Naive thymus-derived CD8-positive, alpha-beta T cell (primary cell): Measurements from ENCODE around the gene BRD7. TPM values are rescaled to one million over a fixed set of nuclear protein-coding genes. Genes with fewer than 3 reads are reported as not detected.

Experiments
- ATAC-seq, 2 donors: fragments of 150-1000 bp; cut with Tn5 transposase in 1 of 2; sonication (Bioruptor Pico), chemical (Tn5 transposase) in 1 of 2; 1 replicate in 1 of 2; 2 replicates in 1 of 2; pipeline ENCODE4 v1.10.0; 2021; ENCODE audit warnings: mild to moderate bottlenecking in 2 of 2, moderate library complexity in 2 of 2
- POLR2A ChIA-PET: fragments of 350-600 bp; sonication (Branson Sonifier 250); formaldehyde crosslinking; loops from one replicate; lab custom pipeline; 2021; ENCODE audit warnings: antibody characterized with exemption; lab: Charles Lee
- DNase-seq, 10 donors: peaks; one replicate each; pipeline versions ENCODE4 v3.0.0 to v3.0.0-alpha.2; 2020 to 2022
- H3K27ac Mint-ChIP-seq, 10 donors: one replicate each; pipeline ENCODE4 v1.8.0; 2020 to 2022; ENCODE audit warnings: mild to moderate bottlenecking in 10 of 10, mixed read lengths in 10 of 10, moderate library complexity in 4 of 10, inconsistent platforms in 1 of 10
- H3K27me3 Mint-ChIP-seq, 5 donors: one replicate each; pipeline ENCODE4 v1.8.0; 2021 to 2022; ENCODE audit warnings: mixed read lengths in 5 of 5
- H3K36me3 Mint-ChIP-seq, 3 donors: one replicate each; pipeline ENCODE4 v1.8.0; 2020 to 2022; ENCODE audit warnings: mixed read lengths in 3 of 3, mild to moderate bottlenecking in 2 of 3, inconsistent platforms in 1 of 3
- H3K4me1 Mint-ChIP-seq, 4 donors: one replicate each; pipeline ENCODE4 v1.8.0; 2021 to 2022; ENCODE audit warnings: mixed read lengths in 4 of 4
- H3K4me3 Mint-ChIP-seq, 10 donors: one replicate each; pipeline ENCODE4 v1.8.0; 2020 to 2022; ENCODE audit warnings: mild to moderate bottlenecking in 10 of 10, mixed read lengths in 10 of 10, moderate library complexity in 6 of 10, inconsistent platforms in 1 of 10
- H3K9me3 Mint-ChIP-seq, 9 donors: one replicate each; pipeline ENCODE4 v1.8.0; 2020 to 2022; ENCODE audit warnings: mixed read lengths in 9 of 9, mild to moderate bottlenecking in 3 of 9, inconsistent platforms in 1 of 9, moderate library complexity in 1 of 9
- polyA plus RNA-seq, 3 donors: library from polyadenylated mRNA; unstranded; fragments of 300-500 nt; fragmentation: Illumina TruSeq; gene quantifications; one replicate each; pipeline ENCODE4 v1.2.3, GENCODE V29; 2021
- total RNA-seq, 8 experiments: library from RNA in 2 of 8; stranded (reverse) in 2 of 8; gene quantifications; one replicate each; pipeline ENCODE4 v1.2.3 and lab custom pipeline; 2021 to 2026

BRD7 gene
- total and polyA plus RNA-seq, 5 experiments from 2014 or later = 42.5 to 82.8 (median 62.6) TPM

- ATAC-seq (no peak), DNase-seq (peak in 1 of 10 donors; percentile 47)
- POLR2A ChIA-PET = interaction anchor here (0.7 to 1.9 kb wide), 2 partner anchors 12 to 345 kb away, joined by 3 to 6 read pairs; no protein-coding TSS in a partner anchor
- Mint-ChIP-seq H3K4me3 (no peak overlapping the region), H3K36me3 (peaks cover 0 to 72% (median 7%) of the 10 kb centered on the region in 3 donors), H3K27ac (peak overlapping the region in 8 of 10 donors; percentile 13 to 82 (median 64)), H3K4me1 (peaks cover 3 to 12% (median 9%) of the 10 kb centered on the region in 4 donors), H3K9me3 (no peaks in the 10 kb centered on the region), H3K27me3 (no peaks in the 10 kb centered on the region)
Measured at GRCh38 chr16:50296807-50297206, 72.0 kb downstream of the BRD7 start.

DNA sequence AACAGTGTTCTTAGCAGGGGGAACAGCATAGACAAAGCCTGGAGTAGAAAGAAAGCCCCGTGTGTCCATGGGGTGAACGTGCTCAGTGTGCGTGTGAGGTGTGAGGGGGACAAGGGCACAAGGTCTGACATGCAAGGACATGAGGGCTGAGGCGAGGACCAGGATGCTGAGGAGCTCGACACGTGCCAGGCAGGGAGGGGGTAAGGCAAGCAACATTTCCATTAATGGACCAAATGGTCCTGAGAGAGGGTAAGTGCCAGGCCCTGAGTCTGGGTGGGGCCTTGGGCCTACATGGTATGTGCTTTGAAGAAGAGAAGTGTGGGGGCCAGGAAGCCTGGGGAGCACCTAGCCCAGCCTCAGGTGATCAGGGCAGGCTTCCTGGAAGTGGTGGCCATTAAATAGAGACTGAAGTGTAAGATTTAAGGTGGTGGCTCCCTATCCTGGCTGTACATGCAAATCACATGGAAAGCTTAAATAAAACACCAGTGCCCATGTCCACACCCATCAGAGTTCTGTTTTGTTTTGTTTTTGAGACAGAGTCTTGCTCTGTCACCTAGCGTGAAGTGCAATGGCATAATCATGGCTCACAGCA is 73.2 kb downstream of the BRD7 start:
- ATAC-seq = no peak
- Mint-ChIP-seq H3K27ac (peak overlapping the region in 9 of 10 donors; percentile 5 to 92 (median 47)), H3K36me3 (peaks cover 0 to 69% (median 7%) of the 10 kb centered on the region in 3 donors), H3K9me3 (no peaks in the 10 kb centered on the region), H3K4me1 (peaks cover 6 to 18% (median 9%) of the 10 kb centered on the region in 4 donors), H3K27me3 (no peaks in the 10 kb centered on the region), H3K4me3 (no peak overlapping the region)
- DNase-seq = peak in 1 of 10 donors; percentile 31
- POLR2A ChIA-PET = interaction anchor here (1.2 kb wide), 1 partner anchor 13 kb away, joined by 3 read pairs; no protein-coding TSS in a partner anchor

- H3K27me3 Mint-ChIP-seq = no peaks in the 10 kb centered on the region
Measured at GRCh38 chr16:50294955-50295354, 73.8 kb downstream of the BRD7 start.

DNA sequence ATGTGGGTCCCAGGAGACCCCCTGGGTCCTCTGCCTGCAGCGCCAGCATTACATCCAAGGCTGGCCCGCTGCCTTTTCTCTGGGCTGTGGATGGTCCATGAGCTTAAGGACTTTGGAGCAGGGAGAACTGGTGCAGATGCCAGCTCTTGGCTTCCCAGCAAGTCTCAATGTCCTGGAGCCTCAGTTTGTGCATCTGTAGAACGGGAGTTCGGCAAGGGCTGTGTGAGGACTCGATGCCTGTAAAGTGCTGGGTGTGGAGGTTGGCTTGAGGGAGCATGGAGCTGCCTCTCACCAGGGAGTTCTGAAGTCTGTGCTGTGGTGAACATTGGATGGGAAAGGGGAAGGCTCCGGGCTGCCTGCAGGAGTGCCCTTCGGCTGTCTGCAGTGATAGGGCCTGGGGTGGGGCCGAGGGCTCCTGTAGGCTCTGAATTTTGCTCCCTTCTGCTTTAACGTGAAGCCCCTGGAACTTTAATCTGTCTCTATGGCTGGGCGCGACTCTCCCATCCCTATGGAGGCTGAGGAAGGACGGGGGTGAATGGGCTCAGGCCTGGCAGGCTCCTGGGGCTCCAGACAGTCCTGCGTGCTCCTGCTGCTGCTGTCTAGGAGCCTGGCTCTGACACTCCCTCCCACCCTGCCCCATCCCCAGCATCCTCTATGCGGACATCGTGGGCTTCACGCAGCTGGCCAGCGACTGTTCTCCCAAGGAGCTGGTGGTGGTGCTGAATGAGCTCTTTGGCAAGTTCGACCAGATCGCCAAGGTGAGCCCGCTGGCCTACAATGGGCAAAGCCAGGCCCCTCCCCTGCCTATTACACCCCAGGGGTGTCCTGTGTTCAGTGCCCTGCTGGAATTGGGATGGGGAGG is 74.6 kb downstream of the BRD7 start:
- H3K27me3 Mint-ChIP-seq = no peaks in the 10 kb centered on the region
- ATAC-seq (no peak), DNase-seq (peak in 1 of 10 donors; percentile 47)
- no peaks in the 10 kb centered on the region for H3K9me3 Mint-ChIP-seq
- peaks cover 0 to 80% (median 7%) of the 10 kb centered on the region in 3 donors for H3K36me3 Mint-ChIP-seq
- no peak overlapping the region for H3K4me3 Mint-ChIP-seq
- H3K27ac Mint-ChIP-seq = peak overlapping the region in 7 of 10 donors; percentile 32 to 90 (median 72)
- H3K4me1 Mint-ChIP-seq = peaks cover 7 to 26% (median 11%) of the 10 kb centered on the region in 4 donors
- POLR2A ChIA-PET = interaction anchor here (1.2 to 1.7 kb wide), 2 partner anchors 15 to 20 kb away, joined by 3 to 4 read pairs; no protein-coding TSS in a partner anchor

More at GRCh38 chr16:50294955-50295354, 73.8 kb downstream of the BRD7 start:
- Mint-ChIP-seq H3K4me1 (peaks cover 6 to 22% (median 10%) of the 10 kb centered on the region in 4 donors), H3K4me3 (no peak overlapping the region), H3K9me3 (no peaks in the 10 kb centered on the region), H3K36me3 (peaks cover 0 to 72% (median 7%) of the 10 kb centered on the region in 3 donors), H3K27ac (peak overlapping the region in 3 of 10 donors; percentile 20 to 47 (median 41))
- POLR2A ChIA-PET = interaction anchor here (1.2 to 1.7 kb wide), 2 partner anchors 14 to 21 kb away, joined by 3 to 4 read pairs; no protein-coding TSS in a partner anchor
- ATAC-seq (no peak), DNase-seq (peak in 1 of 10 donors; percentile 35)

- ATAC-seq = no peak
- H3K4me1 Mint-ChIP-seq = peaks cover 15 to 34% (median 18%) of the 10 kb centered on the region in 4 donors
- no peak for DNase-seq
- POLR2A ChIA-PET = interaction anchor here (1.0 to 1.7 kb wide), 2 partner anchors 12 to 19 kb away, joined by 3 to 4 read pairs; no protein-coding TSS in a partner anchor
- H3K9me3 Mint-ChIP-seq = no peaks in the 10 kb centered on the region
- H3K27me3 Mint-ChIP-seq = no peaks in the 10 kb centered on the region
- H3K27ac Mint-ChIP-seq = peak overlapping the region in 3 of 10 donors; percentile 72 to 80 (median 78)
- H3K4me3 Mint-ChIP-seq = no peak overlapping the region
- peaks cover 0 to 86% (median 7%) of the 10 kb centered on the region in 3 donors for H3K36me3 Mint-ChIP-seq
Measured at GRCh38 chr16:50293041-50293783, 75.6 kb downstream of the BRD7 start.

- no peak for DNase-seq
- no peak for ATAC-seq
- Mint-ChIP-seq H3K27ac (peak overlapping the region in 4 of 10 donors; percentile 7 to 79 (median 62)), H3K4me1 (peaks cover 18 to 36% (median 20%) of the 10 kb centered on the region in 4 donors), H3K36me3 (peaks cover 0 to 87% (median 10%) of the 10 kb centered on the region in 3 donors), H3K9me3 (no peaks in the 10 kb centered on the region), H3K27me3 (no peaks in the 10 kb centered on the region), H3K4me3 (no peak overlapping the region)
- POLR2A ChIA-PET = interaction anchor here (1.0 to 1.1 kb wide), 2 partner anchors 11 to 18 kb away, joined by 3 to 4 read pairs; no protein-coding TSS in a partner anchor
Measured at GRCh38 chr16:50292566-50292948, 76.2 kb downstream of the BRD7 start.

GRCh38 chr16:50291719-50292565 is 76.8 kb downstream of the BRD7 start:
- POLR2A ChIA-PET = interaction anchor here (1.1 kb wide), 1 partner anchor 17 kb away, joined by 4 read pairs; no protein-coding TSS in a partner anchor
- DNase-seq (no peak), ATAC-seq (no peak)
- Mint-ChIP-seq H3K4me3 (no peak overlapping the region), H3K4me1 (peaks cover 18 to 41% (median 21%) of the 10 kb centered on the region in 4 donors), H3K36me3 (peaks cover 0 to 84% (median 10%) of the 10 kb centered on the region in 3 donors), H3K27me3 (no peaks in the 10 kb centered on the region), H3K27ac (peak overlapping the region in 9 of 10 donors; percentile 18 to 84 (median 59)), H3K9me3 (no peaks in the 10 kb centered on the region)

GRCh38 chr16:50290856-50291255 is 77.9 kb downstream of the BRD7 start:
- H3K9me3 Mint-ChIP-seq = no peaks in the 10 kb centered on the region
- POLR2A ChIA-PET = interaction anchor here (0.9 to 14.9 kb wide), 3 partner anchors 8 to 22 kb away, joined by 3 to 238 read pairs (median 3); partner anchors contain the start of gene ADCY7
- H3K4me3 Mint-ChIP-seq = no peak overlapping the region
- H3K27me3 Mint-ChIP-seq = no peaks in the 10 kb centered on the region
- H3K27ac Mint-ChIP-seq = peak overlapping the region in 3 of 10 donors; percentile 13 to 76 (median 48)
- peaks cover 22 to 49% (median 28%) of the 10 kb centered on the region in 4 donors for H3K4me1 Mint-ChIP-seq
- peaks cover 0 to 83% (median 18%) of the 10 kb centered on the region in 3 donors for H3K36me3 Mint-ChIP-seq
- DNase-seq (no peak), ATAC-seq (no peak)

- no peak for ATAC-seq
Measured at GRCh38 chr16:50289950-50290764, 78.6 kb downstream of the BRD7 start.

DNA sequence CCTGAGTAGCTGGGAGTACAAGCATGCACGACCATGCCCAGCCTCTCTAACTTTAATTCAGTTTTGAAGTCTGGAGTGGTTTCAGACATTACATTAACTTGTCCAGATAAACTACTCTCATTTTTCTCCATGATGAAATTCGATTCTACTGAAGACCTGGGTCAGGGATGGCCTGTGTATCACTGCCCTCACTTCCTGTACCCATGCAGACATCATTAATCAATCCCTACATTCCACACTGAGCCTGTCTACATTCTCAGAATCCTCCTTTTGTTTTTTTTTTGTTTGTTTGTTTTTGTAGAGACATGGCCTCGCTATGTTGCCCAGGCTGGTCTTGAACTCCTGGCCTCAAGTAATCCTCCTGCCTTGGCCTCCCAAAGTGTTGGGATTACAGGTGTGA is 79.9 kb downstream of the BRD7 start:
- DNase-seq (no peak), ATAC-seq (no peak)
- H3K27ac Mint-ChIP-seq = peak overlapping the region in 7 of 10 donors; percentile 51 to 85 (median 67)
- POLR2A ChIA-PET = interaction anchor here (14.9 kb wide), 1 partner anchor 20 kb away, joined by 238 read pairs; the partner anchor contains the start of gene ADCY7
- H3K9me3 Mint-ChIP-seq = no peaks in the 10 kb centered on the region
- no peaks in the 10 kb centered on the region for H3K27me3 Mint-ChIP-seq
- H3K4me1 Mint-ChIP-seq = peaks cover 26 to 60% (median 43%) of the 10 kb centered on the region in 4 donors
- H3K4me3 Mint-ChIP-seq = peak overlapping the region in 2 of 10 donors; percentile 34 to 66
- H3K36me3 Mint-ChIP-seq = peaks cover 0 to 69% (median 15%) of the 10 kb centered on the region in 3 donors

More at GRCh38 chr16:50289950-50290764, 78.6 kb downstream of the BRD7 start:
- peaks cover 23 to 50% (median 30%) of the 10 kb centered on the region in 4 donors for H3K4me1 Mint-ChIP-seq
- no peaks in the 10 kb centered on the region for H3K27me3 Mint-ChIP-seq
- POLR2A ChIA-PET = interaction anchor here (0.9 to 14.9 kb wide), 3 partner anchors 8 to 21 kb away, joined by 3 to 238 read pairs (median 3); partner anchors contain the start of gene ADCY7
- peak overlapping the region in 6 of 10 donors; percentile 3 to 90 (median 68) for H3K27ac Mint-ChIP-seq
- H3K4me3 Mint-ChIP-seq = peak overlapping the region in 1 of 10 donors; percentile 62
- H3K9me3 Mint-ChIP-seq = no peaks in the 10 kb centered on the region
- DNase-seq = no peak
- peaks cover 0 to 76% (median 15%) of the 10 kb centered on the region in 3 donors for H3K36me3 Mint-ChIP-seq
